HepG2 (cell line): ENCODE data around the gene STK17A. TPM values are rescaled to one million over a fixed set of nuclear protein-coding genes. Genes with fewer than 3 reads are reported as not detected.
A peak's percentile ranks its signal among the peaks of the same experiment; 100 is the strongest.

ENCODE experiments used
- ATAC-seq: fragments of 200-7000 bp; cut with Tn5 transposase; 3 replicates; pipeline ENCODE4 v1.9.1; 2020; ENCODE audit warnings: mild to moderate bottlenecking, moderate library complexity
- BruUV-seq: library from RNA; stranded (reverse); fragments of 400-500 nt; replicated peaks from 2 replicates; lab custom pipeline; 2021; lab: Mats Ljungman, UMichigan
- CTCF ChIA-PET: fragments of 300-600 bp; formaldehyde crosslinking; extraction: SDS; loops from one replicate; lab custom pipeline; 2021; ENCODE audit warnings: low total read pairs, inconsistent platforms, low intra/inter-chr PET ratio; lab: Yijun Ruan, JAX
- POLR2A ChIA-PET: fragments of 350-600 bp; sonication (Branson Sonifier 250); formaldehyde crosslinking; loops from one replicate; lab custom pipeline; 2020; ENCODE audit warnings: antibody characterized with exemption, inconsistent platforms; lab: Yijun Ruan, JAX
- DNase-seq: peaks from one replicate; pipeline ENCODE4 v3.0.0-alpha.2; 2015; ENCODE audit warnings: low spot score
- FAIRE-seq: peaks from 3 replicates; lab custom pipeline; 2011; peaks lifted over from hg19 to GRCh38; lab: Jason Lieb, UNC
- H2AFZ ChIP-seq: one replicate; pipeline ENCODE4 v1.6.1; 2011; ENCODE audit warnings: low read length, inconsistent platforms
- H3K27ac ChIP-seq: fragments of 300-600 bp; 3 replicates; pipeline ENCODE4 v1.8.0; 2011; ENCODE audit warnings: mixed run types, mild to moderate bottlenecking, mixed read lengths, low read length, inconsistent platforms; ENCODE audit not compliant: insufficient read depth; ENCODE audit errors: extremely low read length
- H3K27me3 ChIP-seq, 2 experiments: fragments of 200-600 bp in 1 of 2; 2 replicates in 1 of 2; 3 replicates in 1 of 2; pipeline versions ENCODE4 v1.6.0 to v1.8.0; 2011; ENCODE audit warnings: low read length in 2 of 2, mild to moderate bottlenecking in 2 of 2, moderate library complexity in 2 of 2, inconsistent platforms in 1 of 2; ENCODE audit not compliant: insufficient read depth in 2 of 2, control insufficient read depth in 1 of 2
- H3K36me3 ChIP-seq, 2 experiments: fragments of 200-600 bp in 1 of 2; replicated peaks in 1 of 2; 2 replicates in 1 of 2; 3 replicates in 1 of 2; pipeline versions ENCODE4 v1.5.1 to v1.8.0; 2011; ENCODE audit warnings: low read length in 2 of 2, inconsistent platforms in 1 of 2; ENCODE audit not compliant: insufficient read depth in 2 of 2, control insufficient read depth in 1 of 2
- H3K4me1 ChIP-seq: 2 replicates; pipeline ENCODE4 v1.5.1; 2012; ENCODE audit warnings: low read length, inconsistent platforms; ENCODE audit not compliant: insufficient read depth
- H3K4me2 ChIP-seq: 2 replicates; pipeline ENCODE4 v1.6.0; 2011; ENCODE audit warnings: low read depth, low read length, inconsistent platforms
- H3K4me3 ChIP-seq, 3 experiments: fragments of 200-600 bp in 1 of 3; sonication (generic), shearing (Covaris generic) in 1 of 3; replicated peaks in 1 of 3; 2 replicates each; pipeline ENCODE4 v1.5.1; 2011 to 2016; ENCODE audit warnings: low read length in 3 of 3, inconsistent platforms in 2 of 3, low read depth in 2 of 3, mild to moderate bottlenecking in 2 of 3, control low read depth in 1 of 3, mixed read lengths in 1 of 3; ENCODE audit not compliant: insufficient read depth in 1 of 3
- H3K79me2 ChIP-seq: one replicate; pipeline ENCODE4 v1.6.1; 2011; ENCODE audit warnings: low read length, inconsistent platforms; ENCODE audit not compliant: insufficient read depth
- H3K9ac ChIP-seq: 2 replicates; pipeline ENCODE4 v1.6.0; 2011; ENCODE audit warnings: mild to moderate bottlenecking, low read depth, low read length, inconsistent platforms; ENCODE audit not compliant: insufficient read depth
- H3K9me3 ChIP-seq: 2 replicates; pipeline ENCODE4 v1.5.1; 2012; ENCODE audit warnings: mild to moderate bottlenecking, low read length
- H4K20me1 ChIP-seq: 2 replicates; pipeline ENCODE4 v1.6.0; 2011; ENCODE audit warnings: inconsistent platforms, mild to moderate bottlenecking, low read length, moderate library complexity; ENCODE audit not compliant: insufficient read depth
- CEBPB ChIP-seq: IDR thresholded peaks from 2 replicates; pipeline ENCODE4 v1.6.1; 2011; ENCODE audit warnings: low read depth, low read length, improper control_type of control experiment, borderline replicate concordance
- HOXD1 ChIP-seq: sonication (generic); formaldehyde crosslinking; IDR thresholded peaks from 2 replicates; pipeline ENCODE4 v1.5.0; 2020; ENCODE audit warnings: missing genetic modification reagents
- MAFF ChIP-seq: IDR thresholded peaks from 2 replicates; pipeline ENCODE4 v1.6.1; 2011; ENCODE audit warnings: low read depth, low read length, improper control_type of control experiment
- MAFK ChIP-seq, 2 experiments: IDR thresholded peaks in 1 of 2; conservative IDR thresholded peaks in 1 of 2; 2 replicates each; pipeline ENCODE4 v1.6.1; 2011; ENCODE audit warnings: improper control_type of control experiment in 2 of 2, low read length in 2 of 2
- NR1H2 ChIP-seq: sonication (generic); formaldehyde crosslinking; IDR thresholded peaks from 2 replicates; pipeline ENCODE4 v1.8.1; 2022; ENCODE audit warnings: low read depth, missing genetic modification reagents, borderline replicate concordance
- RAD51 ChIP-seq: fragments of 450-650 bp; IDR thresholded peaks from 2 replicates; pipeline ENCODE4 v1.6.1; 2016; ENCODE audit warnings: borderline replicate concordance
- RXRB ChIP-seq: IDR thresholded peaks from 2 replicates; pipeline ENCODE4 v1.6.1; 2016; ENCODE audit warnings: borderline replicate concordance, missing genetic modification reagents, missing compliant biosample characterization
- TEAD3 ChIP-seq: optimal IDR thresholded peaks from 2 replicates; pipeline ENCODE3; 2016; ENCODE audit warnings: borderline replicate concordance
- ZNF234 ChIP-seq: sonication (generic); formaldehyde crosslinking; conservative IDR thresholded peaks from 2 replicates; pipeline ENCODE4 v1.5.1; 2020; ENCODE audit warnings: mild to moderate bottlenecking, missing genetic modification reagents
- ZNF562 ChIP-seq: sonication (generic); formaldehyde crosslinking; IDR thresholded peaks from 2 replicates; pipeline ENCODE4 v1.8.0; 2022; ENCODE audit warnings: missing genetic modification reagents, borderline replicate concordance
- WGBS: methylation state at CpG from one replicate; pipeline ENCODE4 v1.1.6; 2017; ENCODE audit warnings: low lambda C conversion rate; 5-methylcytosine and 5-hydroxymethylcytosine counted together
- in situ Hi-C: cut with HindIII; loops from 2 replicates; pipeline ENCODE4 v1.10.0; 2017; ENCODE audit warnings: low pct_unique_long_range_greater_than_20kb; ENCODE audit not compliant: extremely low pct_ligation_motif_present
- intact Hi-C: fragments of 100-400 bp; cut with micrococcal nuclease; formaldehyde crosslinking; loops from one replicate; pipeline ENCODE4 v1.10.0; 2022; ENCODE audit not compliant: unreplicated experiment
- polyA plus RNA-seq, 8 experiments: library from polyadenylated mRNA; depleted of rRNA in 3 of 8; stranded (reverse) in 7 of 8; unstranded in 1 of 8; fragments of >200 nt; fragmentation: Illumina TruSeq in 4 of 8; extraction: Trizol in 4 of 8; gene quantifications; 2 replicates each; pipeline versions ENCODE4 v1.2.1 to v1.2.3, GENCODE V29; 2011 to 2016; ENCODE audit warnings: low read depth in 4 of 8, missing spikeins in 1 of 8, mixed read lengths in 1 of 8; ENCODE audit not compliant: insufficient read depth in 1 of 8
- total RNA-seq, 5 experiments: library from RNA; depleted of rRNA; stranded (reverse); fragments of >200 nt; fragmentation: Illumina TruSeq; extraction: Trizol; gene quantifications; 2 replicates each; pipeline ENCODE4 v1.2.3, GENCODE V29; 2016; ENCODE audit warnings: low read depth in 1 of 5
- TF ChIP-seq, protein P1 (sequence below): IDR thresholded peaks from 2 replicates; pipeline ENCODE4 v1.6.1; 2016

Gene STK17A
- total and polyA plus RNA-seq, 2 of the 13 experiments (the other 11 are each of a cell fraction or from before 2014, with no cell fraction given): 18.6 to 24.3 TPM

DNA sequence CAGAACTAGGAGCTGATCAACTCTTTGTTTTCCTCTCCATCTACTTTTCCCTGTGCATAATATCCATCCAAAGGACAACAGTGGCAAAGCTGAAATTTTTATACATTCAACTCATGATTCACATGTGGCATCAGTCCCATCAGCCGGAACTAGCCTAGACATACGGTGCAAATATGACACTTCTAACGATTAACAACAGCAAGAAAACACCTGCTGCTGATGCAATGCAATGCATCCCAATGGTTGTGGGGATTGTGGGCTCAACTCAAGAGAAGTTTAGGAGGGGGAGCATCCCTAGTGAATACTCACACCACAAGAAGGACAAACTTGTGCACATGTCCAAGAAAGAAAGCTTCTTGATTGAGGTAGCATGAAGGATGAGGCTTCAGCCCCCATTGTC lies 20.5 kb upstream of the STK17A start (continued):
- no peak for TF ChIP-seq HOXD1 (CRISPR knock-in tag)
- TF ChIP-seq, all 625 proteins: peak for 0

DNA sequence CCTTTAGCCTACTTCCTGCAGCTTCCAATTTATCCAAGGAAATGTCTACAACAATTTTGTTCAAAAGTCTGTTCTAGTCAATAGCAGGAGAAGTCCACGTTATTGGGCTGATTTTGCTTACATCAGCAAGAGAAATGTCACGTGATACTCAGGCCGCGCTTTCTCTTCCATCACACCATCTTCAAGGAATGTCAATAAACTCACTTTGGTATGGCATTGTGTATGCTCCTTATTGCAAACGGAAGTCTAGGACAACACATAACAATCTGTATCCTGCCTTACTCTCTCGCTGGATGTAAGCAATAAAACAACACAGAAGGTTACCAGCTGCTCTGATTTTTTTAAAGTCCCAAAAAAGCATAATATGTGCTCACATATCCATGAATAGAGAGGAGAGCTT lies 17.1 kb upstream of the STK17A start:
- no peaks in the 10 kb centered on the region for H4K20me1 ChIP-seq
- peaks cover 14% of the 10 kb centered on the region for H3K4me1 ChIP-seq
- no peak overlapping the region for H2AFZ ChIP-seq
- no peak overlapping the region for H3K9ac ChIP-seq
- H3K9me3 ChIP-seq: no peaks in the 10 kb centered on the region
- no peak for DNase-seq
- H3K36me3 ChIP-seq: no peaks in the 10 kb centered on the region
- ChIA-PET CTCF (no interaction called here), POLR2A (no interaction called here)
- no peak overlapping the region for H3K4me2 ChIP-seq
- TF ChIP-seq MAFF (peak; percentile 77), NR1H2 (CRISPR knock-in tag) (no peak), TEAD3 (CRISPR knock-in tag) (no peak), RXRB (CRISPR knock-in tag) (no peak), CEBPB (no peak), RAD51 (peak; percentile 64; the same call in 1 of the 2 replicates), ZNF562 (no peak), ZNF234 (CRISPR knock-in tag) (no peak), MAFK (conservative IDR thresholded peaks at IDR 0.05 in 1 of 2, IDR thresholded peaks at IDR 0.05 in 1 of 2; ENCODE audit: low read length in 2 of 2) (peak; percentile 75 to 83)
- TF ChIP-seq, protein P1, sequence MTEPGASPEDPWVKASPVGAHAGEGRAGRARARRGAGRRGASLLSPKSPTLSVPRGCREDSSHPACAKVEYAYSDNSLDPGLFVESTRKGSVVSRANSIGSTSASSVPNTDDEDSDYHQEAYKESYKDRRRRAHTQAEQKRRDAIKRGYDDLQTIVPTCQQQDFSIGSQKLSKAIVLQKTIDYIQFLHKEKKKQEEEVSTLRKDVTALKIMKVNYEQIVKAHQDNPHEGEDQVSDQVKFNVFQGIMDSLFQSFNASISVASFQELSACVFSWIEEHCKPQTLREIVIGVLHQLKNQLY: no peak
- H3K79me2 ChIP-seq: no peaks in the 10 kb centered on the region
- no peaks in the 10 kb centered on the region; a peak in 2 of 5 replicates for H3K27me3 ChIP-seq
- no TSS peak for BruUV-seq
- H3K27ac ChIP-seq: no peak overlapping the region
- no peak overlapping the region for H3K4me3 ChIP-seq
- no peak for ATAC-seq
- no peak for FAIRE-seq
- in situ Hi-C loops (no loop called here), intact Hi-C loops (no loop called here)
- 52% methylated on average over 6 of the region's 6 CpGs for WGBS
